HUES6 (cell line): Measurements from ENCODE around the gene MYH6.
"Not testable (repeated sequence)": the region's sequence is repeated elsewhere in the genome, so short reads cannot be mapped to it uniquely, and the experiment has no call there.

ENCODE experiments used
- H3K27ac ChIP-seq: 2 replicates; pipeline ENCODE4 v1.7.0; 2013; ENCODE audit warnings: low read depth, mild to moderate bottlenecking, low read length, inconsistent platforms
- H3K27me3 ChIP-seq: 2 replicates; pipeline ENCODE4 v1.6.1; 2013; ENCODE audit warnings: low read length; ENCODE audit not compliant: control insufficient read depth, insufficient read depth
- H3K36me3 ChIP-seq: 2 replicates; pipeline ENCODE4 v1.6.1; 2013; ENCODE audit warnings: low read length; ENCODE audit not compliant: control insufficient read depth, insufficient read depth
- H3K4me1 ChIP-seq: 2 replicates; pipeline ENCODE4 v1.6.1; 2013; ENCODE audit warnings: low read length; ENCODE audit not compliant: control insufficient read depth, insufficient read depth
- H3K4me3 ChIP-seq: 2 replicates; pipeline ENCODE4 v1.5.1; 2013; ENCODE audit warnings: low read depth, low read length
- H3K9ac ChIP-seq: one replicate; pipeline ENCODE4 v1.6.1; 2013; ENCODE audit warnings: mild to moderate bottlenecking, low read length
- H3K9me3 ChIP-seq: 2 replicates; pipeline ENCODE4 v1.6.1; 2013; ENCODE audit warnings: low read depth, low read length; ENCODE audit not compliant: control insufficient read depth, insufficient read depth

MYH6 gene

DNA sequence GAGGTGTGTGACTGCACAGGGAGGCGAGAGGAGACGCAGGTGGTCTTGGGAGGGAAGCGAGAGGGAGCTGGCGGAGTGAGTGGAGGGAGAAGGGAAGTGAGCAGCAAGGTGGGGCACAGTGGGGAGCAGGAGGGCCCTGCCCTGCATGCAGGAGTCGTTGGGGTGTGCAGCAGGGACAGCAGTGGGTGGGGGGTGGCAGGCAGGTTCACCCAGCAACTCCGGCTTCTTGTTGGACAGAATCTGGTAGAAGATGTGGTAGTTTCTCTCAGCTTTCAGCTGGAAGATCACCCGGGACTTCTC, 5.0 kb downstream of the MYH6 start:
- peaks cover 44% of the 10 kb centered on the region for H3K27me3 ChIP-seq
- no peak overlapping the region for H3K27ac ChIP-seq
- H3K4me1 ChIP-seq: 0 out of 2 replicates have a peak, but pooled peaks cover 5% of the 10 kb centered on the region
- no peak overlapping the region for H3K9ac ChIP-seq
- no peaks in the 10 kb centered on the region for H3K36me3 ChIP-seq
- H3K4me3 ChIP-seq: no peak overlapping the region
- H3K9me3 ChIP-seq: no peaks in the 10 kb centered on the region

DNA sequence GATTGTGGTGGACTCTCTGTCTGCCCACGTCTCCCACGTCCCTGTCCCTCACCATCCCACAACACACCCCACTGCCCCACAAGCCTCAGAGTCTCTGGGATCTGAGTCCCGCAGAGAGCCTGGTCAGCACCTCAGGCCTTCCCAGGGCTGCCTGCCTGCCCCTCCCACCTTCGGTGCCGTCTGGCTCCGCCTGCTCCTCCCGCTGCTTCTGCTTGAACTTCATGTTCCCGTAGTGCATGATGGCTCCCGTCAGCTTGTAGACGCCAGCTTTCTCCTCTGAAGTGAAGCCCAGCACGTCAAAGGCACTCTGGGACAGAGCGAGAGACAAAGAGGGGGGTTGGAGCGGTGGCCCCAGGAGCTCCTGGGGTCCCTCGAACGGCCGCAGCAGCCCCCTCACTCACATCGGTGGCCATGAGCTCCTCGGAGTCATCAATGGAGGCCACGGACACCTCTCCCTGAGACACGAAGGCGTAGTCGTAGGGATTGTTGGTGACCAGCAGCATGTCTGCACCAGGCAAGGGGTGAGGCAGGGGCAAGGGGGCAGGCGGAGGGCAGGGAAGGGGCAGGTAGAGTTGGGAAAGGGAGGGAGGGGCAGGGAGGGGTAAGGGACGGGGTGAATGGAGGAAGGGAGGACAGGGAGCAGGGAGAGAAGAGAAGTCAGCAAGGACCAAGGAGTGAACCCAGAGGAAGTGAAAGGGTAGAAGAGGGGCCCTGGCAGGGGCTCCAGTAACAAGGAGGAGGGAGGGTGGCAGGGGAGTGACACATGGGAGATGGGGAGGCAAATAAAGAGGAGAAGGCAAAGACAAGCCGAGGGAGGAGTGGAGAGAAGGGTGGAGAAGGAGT, 5.6 kb downstream of the MYH6 start:
- no peak overlapping the region for H3K9ac ChIP-seq
- H3K27ac ChIP-seq: no peak overlapping the region
- no peaks in the 10 kb centered on the region for H3K36me3 ChIP-seq
- peaks cover 40% of the 10 kb centered on the region for H3K27me3 ChIP-seq
- H3K4me1 ChIP-seq: 0 out of 2 replicates have a peak, but pooled peaks cover 5% of the 10 kb centered on the region
- no peaks in the 10 kb centered on the region for H3K9me3 ChIP-seq
- H3K4me3 ChIP-seq: no peak overlapping the region

DNA sequence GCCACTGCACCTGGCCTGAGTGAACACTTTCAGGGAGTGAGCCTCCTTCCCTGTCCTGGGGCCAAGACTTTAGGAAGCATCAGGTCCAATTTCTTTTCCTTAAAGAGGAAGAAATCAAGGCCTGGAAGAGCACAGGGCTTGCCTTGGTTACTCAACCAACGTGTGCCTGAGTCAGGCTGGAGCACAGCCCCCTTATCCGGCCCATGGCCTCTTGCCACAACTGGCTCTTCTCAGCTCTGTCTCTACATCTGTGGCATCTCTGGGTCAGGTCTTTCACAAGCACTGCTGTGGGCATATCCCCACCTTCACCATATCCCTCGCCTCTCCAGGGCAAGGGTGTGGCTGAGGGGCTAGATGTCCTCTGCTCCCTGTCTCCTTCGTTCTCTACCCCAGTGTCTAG, 6.8 kb downstream of the MYH6 start:
- peaks cover 37% of the 10 kb centered on the region for H3K27me3 ChIP-seq
- H3K36me3 ChIP-seq: no peaks in the 10 kb centered on the region
- H3K27ac ChIP-seq: no peak overlapping the region
- H3K4me3 ChIP-seq: no peak overlapping the region
- H3K9me3 ChIP-seq: no peaks in the 10 kb centered on the region
- 0 out of 2 replicates have a peak, but pooled peaks cover 5% of the 10 kb centered on the region for H3K4me1 ChIP-seq
- H3K9ac ChIP-seq: no peak overlapping the region

DNA sequence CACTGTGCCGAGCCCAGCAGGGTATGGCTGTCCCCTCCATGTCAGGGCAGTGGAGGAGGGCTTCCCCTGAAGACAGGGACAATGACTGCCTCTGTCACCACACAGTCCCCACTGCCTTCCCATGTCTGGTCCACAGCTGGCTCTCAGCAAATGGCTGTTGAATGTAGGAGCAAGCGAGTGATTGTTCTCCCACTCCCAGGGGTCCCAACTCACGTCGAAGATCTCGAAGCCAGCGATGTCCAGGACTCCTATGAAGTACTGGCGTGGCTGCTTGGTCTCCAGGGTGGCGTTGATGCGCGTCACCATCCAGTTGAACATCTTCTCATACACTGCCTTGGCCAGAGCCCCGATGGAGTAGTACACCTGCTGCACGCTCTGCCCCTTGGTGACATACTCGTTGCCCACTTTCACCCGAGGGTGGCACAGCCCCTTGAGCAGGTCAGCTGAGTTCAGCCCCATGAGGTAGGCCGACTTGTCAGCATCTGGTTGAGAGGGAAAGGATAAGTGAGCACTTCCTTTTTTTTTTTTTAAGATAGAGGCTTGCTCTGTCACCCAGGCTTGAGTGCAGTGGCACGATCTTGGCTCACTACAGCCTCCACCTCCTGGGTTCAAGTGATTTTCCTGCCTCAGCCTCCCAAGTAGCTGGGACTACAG, 7.5 kb downstream of the MYH6 start:
- not testable (repeated sequence) for H3K4me3 ChIP-seq, H3K9ac ChIP-seq, H3K36me3 ChIP-seq, H3K27ac ChIP-seq, H3K4me1 ChIP-seq, H3K9me3 ChIP-seq
- H3K27me3 ChIP-seq: peaks cover 33% of the 10 kb centered on the region

- Histone ChIP-seq H3K9ac (no peak overlapping the region), H3K27me3 (peaks cover 33% of the 10 kb centered on the region), H3K4me1 (0 out of 2 replicates have a peak, but pooled peaks cover 5% of the 10 kb centered on the region), H3K36me3 (no peaks in the 10 kb centered on the region), H3K9me3 (no peaks in the 10 kb centered on the region), H3K4me3 (no peak overlapping the region), H3K27ac (no peak overlapping the region)
These were observed 8.5 kb downstream of the MYH6 start for GRCh38 chr14:23399591-23399990.

GRCh38 chr14:23399136-23399535, 8.9 kb downstream of the MYH6 start:
- Histone ChIP-seq H3K27me3 (peaks cover 29% of the 10 kb centered on the region), H3K27ac (no peak overlapping the region), H3K36me3 (no peaks in the 10 kb centered on the region)

GRCh38 chr14:23398348-23398747, 9.7 kb downstream of the MYH6 start:
- H3K36me3 ChIP-seq: no peaks in the 10 kb centered on the region
- H3K4me1 ChIP-seq: 0 out of 2 replicates have a peak, but pooled peaks cover 5% of the 10 kb centered on the region
- H3K4me3 ChIP-seq: no peak overlapping the region
- no peaks in the 10 kb centered on the region for H3K9me3 ChIP-seq
- H3K27me3 ChIP-seq: peaks cover 27% of the 10 kb centered on the region
- H3K27ac ChIP-seq: no peak overlapping the region
- H3K9ac ChIP-seq: no peak overlapping the region

More at GRCh38 chr14:23399136-23399535, 8.9 kb downstream of the MYH6 start:
- no peaks in the 10 kb centered on the region for H3K9me3 ChIP-seq
- no peak overlapping the region for H3K9ac ChIP-seq
- H3K4me3 ChIP-seq: no peak overlapping the region
- 0 out of 2 replicates have a peak, but pooled peaks cover 5% of the 10 kb centered on the region for H3K4me1 ChIP-seq

GRCh38 chr14:23396781-23397407, 11.2 kb downstream of the MYH6 start:
- Histone ChIP-seq H3K4me1 (no peaks in the 10 kb centered on the region), H3K9ac (no peak overlapping the region), H3K36me3 (no peaks in the 10 kb centered on the region), H3K4me3 (no peak overlapping the region), H3K27ac (no peak overlapping the region), H3K9me3 (no peaks in the 10 kb centered on the region), H3K27me3 (peaks cover 29% of the 10 kb centered on the region; the same call in 1 of the 2 replicates)

GRCh38 chr14:23396126-23396525, 11.9 kb downstream of the MYH6 start:
- no peak overlapping the region for H3K9ac ChIP-seq

DNA sequence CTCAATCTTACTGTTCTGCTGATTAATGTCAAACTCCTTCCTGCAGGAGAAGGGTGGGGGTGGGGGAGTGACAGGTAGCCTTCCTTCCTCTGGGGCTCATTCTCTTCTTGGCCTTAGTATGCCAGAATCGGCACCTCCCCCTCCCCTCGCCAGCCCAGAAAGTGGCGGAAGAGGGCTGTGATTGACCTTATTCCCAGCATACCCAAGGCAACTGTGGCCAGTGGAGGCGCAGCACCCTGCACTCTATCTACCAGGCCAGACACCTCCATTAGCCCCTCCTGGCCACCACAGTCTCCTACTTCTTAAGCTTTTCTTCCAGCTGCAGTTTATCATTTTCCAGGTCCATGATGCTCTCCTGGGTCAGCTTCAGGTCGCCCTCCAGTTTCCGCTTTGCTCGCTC, 15.5 kb downstream of the MYH6 start:
- peaks cover 37% of the 10 kb centered on the region for H3K27me3 ChIP-seq
- H3K4me1 ChIP-seq: peaks cover 9% of the 10 kb centered on the region
- no peaks in the 10 kb centered on the region for H3K9me3 ChIP-seq
- H3K9ac ChIP-seq: no peak overlapping the region
- no peak overlapping the region for H3K27ac ChIP-seq
- no peak overlapping the region for H3K4me3 ChIP-seq
- H3K36me3 ChIP-seq: no peaks in the 10 kb centered on the region

More at GRCh38 chr14:23396126-23396525, 11.9 kb downstream of the MYH6 start:
- Histone ChIP-seq H3K27ac (no peak overlapping the region), H3K4me3 (no peak overlapping the region), H3K27me3 (peaks cover 27% of the 10 kb centered on the region; the same call in 1 of the 2 replicates), H3K9me3 (no peaks in the 10 kb centered on the region), H3K4me1 (no peaks in the 10 kb centered on the region), H3K36me3 (no peaks in the 10 kb centered on the region)

GRCh38 chr14:23389871-23390270, 18.2 kb downstream of the MYH6 start:
- not testable (repeated sequence) for H3K4me1 ChIP-seq, H3K27ac ChIP-seq, H3K4me3 ChIP-seq, H3K9me3 ChIP-seq, H3K36me3 ChIP-seq, H3K9ac ChIP-seq
- H3K27me3 ChIP-seq: peaks cover 32% of the 10 kb centered on the region
